Measurements from ENCODE around the gene INS. TPM values are rescaled to one million over a fixed set of nuclear protein-coding genes. Genes with fewer than 3 reads are reported as not detected.
"Not testable (repeated sequence)": the region's sequence is repeated elsewhere in the genome, so short reads cannot be mapped to it uniquely, and the experiment has no call there.

The INS gene
- polyA plus RNA-seq, 4 donors = not detected

DNA sequence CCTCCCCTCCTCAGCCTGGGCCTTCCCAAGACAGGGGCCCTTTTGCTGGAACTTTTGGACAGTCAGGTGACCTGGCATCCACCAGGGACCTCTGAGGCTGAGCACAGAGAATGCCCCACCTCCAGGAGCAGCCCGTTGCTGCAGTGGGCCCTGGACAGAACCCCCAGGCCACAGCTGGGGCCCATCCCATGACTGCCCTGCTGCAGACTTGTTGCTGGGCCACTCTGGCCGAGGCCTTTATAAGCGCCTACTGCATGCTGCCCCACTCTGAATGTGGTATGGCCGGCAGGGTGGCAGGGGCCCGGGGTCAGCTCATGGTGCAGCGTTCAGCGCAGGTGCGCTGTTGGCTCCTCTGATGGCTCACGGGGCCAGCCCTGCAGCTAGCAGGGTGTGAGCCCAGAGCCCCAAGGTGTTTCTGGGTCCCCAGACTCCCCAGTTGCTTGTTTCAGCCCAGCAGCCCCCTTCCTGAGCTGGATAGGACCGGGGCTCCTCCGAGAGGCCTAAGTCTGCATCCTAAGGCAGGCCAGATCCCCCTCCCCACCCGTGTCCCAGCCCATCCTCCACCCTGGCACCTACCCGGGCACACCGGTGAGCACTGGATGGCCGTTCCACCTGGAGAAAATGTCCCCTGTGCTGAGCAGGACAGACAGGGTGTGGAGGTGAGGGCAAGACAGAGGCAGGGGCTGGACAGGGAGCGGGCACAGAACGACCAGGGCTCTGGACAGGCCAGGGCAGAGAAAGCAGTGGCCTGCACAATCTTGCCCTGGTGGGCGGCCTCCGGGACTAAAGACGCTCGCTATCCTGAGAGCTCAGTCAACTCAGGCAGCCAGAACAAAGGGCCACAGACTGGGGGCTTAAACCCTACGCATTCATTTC is 38.7 kb upstream of the INS start:
- no peak for DNase-seq (ENCODE audit: low read depth in 4 of 4, low spot score in 3 of 4)

DNA sequence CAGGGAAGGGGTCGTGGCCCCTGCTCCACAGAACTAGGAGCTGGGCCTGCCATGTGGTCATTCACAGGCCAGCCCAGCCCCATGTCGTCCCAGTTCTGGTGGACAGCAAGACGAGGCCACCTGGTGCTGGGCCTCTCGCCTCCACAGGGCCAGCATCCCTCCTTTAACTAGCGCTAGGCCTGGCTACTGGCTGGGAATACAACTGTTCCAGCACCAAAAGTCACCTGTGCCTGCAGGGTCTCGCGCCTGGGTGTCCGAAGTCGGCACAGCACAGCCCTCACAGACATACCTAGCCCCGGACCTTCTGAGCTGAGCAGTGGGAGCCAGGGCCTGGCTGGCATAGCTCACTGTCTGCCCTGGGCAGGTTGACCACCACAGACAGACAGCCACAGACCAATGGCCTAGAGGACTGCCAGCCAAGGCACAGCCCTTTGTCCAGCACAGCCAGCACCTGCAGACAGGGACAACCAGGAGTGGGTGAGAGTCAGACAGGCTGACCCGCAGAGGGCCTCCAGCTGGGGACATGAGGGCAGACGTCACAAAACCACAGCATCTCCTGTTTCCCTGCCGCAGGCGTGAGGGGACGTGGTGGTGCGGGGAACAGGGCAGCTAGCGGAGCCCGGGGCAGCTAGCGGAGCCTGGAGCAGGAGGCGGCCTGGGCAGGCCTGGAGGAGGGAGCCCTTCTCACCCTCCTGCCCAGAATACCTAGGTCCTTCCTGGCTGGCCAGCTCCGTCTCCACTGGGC is 37.8 kb upstream of the INS start:
- no peak for DNase-seq (ENCODE audit: low read depth in 4 of 4, low spot score in 3 of 4)

DNA sequence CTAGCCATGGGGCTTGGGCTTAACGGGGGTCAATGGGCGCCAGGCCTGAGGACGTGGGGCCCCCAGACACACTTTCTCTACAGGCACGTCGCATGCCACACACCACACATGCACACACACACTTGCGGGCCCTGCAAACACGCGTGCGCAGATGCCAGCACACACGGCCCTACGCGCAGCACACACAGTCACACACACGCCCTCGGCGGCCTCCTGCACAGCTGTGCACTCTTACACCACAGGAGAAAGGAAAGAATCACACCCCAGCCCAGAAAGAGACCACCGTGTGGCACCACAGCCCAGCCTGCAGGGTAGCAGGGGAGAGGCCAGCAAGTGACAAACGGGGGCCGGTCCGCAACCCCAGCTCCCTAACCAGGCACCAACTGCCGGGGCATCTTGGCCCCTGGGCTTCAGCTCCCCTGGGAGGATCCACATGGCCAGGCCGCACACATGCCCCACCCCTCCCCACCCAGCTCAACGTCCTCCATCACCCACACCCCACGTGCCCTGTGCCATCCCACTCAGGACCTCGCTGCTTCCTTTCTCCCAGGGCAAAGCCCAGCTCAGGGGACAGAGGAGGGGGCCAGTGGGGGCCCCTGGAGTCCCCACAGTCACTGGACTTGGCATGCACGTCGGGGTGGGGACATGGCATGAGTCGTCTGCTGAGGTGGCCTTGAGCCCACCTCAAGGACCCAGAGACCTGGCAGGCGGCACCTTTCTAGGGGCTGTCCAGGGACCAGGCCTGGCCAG is 36.9 kb upstream of the INS start:
- no peak for DNase-seq (ENCODE audit: low read depth in 4 of 4, low spot score in 3 of 4)

DNA sequence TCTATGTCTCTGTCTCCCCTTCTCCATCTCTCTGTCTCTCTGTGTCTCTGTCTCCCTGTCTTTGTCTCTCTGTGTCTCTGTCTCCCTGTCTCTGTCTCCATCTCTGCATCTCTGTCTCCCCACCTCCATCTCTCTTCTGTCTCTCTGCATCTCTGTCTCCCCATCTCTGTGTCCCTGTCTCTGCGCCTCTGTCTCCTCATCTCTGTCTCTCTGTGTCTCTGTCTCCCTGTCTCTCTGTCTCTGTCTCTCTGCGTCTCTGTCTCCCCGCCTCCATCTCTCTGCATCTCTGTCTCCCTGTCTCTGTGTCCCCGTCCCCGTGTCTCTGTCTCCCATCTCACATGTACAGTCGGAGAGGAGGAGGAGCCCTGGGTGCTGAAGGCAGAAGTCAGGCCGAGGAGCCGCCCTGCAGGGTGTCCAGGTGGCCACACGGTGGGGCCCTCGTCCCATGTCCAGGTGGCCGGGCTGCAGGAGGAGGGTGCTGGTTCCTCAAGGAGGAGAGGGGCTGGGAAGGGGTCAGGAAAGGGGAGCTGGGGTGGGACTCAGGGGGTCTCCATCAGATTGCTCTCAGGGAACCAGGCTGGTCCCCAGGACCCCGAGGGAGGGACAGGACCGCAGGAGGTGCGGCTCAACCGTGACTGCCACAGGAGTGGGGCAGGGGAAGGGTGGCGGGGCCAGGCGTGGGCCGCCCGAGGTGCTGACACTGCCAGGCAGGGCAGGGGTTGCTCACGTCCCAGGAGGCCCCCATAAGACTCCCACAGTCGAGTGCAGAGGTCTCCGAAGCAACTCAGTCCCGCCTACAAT is 36.2 kb upstream of the INS start:
- DNase-seq (ENCODE audit: low read depth in 4 of 4, low spot score in 3 of 4) = no peak

DNA sequence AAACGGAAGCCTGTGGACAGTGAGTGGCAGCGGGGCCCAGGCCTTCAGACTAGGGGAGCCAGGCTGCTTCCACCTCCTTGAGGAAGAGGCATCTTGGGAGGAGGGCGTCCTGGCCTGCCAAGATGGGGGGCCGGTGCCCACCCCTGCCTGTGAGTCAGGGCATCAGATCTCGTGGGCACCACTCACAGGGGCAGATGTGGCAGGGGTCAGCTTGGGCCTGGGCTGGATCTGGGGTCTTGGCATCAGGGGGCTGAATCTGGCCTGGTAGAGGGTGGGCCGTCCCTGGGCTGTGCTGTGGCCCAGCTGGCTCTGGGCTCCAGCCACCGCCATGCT is 34.7 kb upstream of the INS start:
- no peak for DNase-seq (ENCODE audit: low read depth in 4 of 4, low spot score in 3 of 4)

DNA sequence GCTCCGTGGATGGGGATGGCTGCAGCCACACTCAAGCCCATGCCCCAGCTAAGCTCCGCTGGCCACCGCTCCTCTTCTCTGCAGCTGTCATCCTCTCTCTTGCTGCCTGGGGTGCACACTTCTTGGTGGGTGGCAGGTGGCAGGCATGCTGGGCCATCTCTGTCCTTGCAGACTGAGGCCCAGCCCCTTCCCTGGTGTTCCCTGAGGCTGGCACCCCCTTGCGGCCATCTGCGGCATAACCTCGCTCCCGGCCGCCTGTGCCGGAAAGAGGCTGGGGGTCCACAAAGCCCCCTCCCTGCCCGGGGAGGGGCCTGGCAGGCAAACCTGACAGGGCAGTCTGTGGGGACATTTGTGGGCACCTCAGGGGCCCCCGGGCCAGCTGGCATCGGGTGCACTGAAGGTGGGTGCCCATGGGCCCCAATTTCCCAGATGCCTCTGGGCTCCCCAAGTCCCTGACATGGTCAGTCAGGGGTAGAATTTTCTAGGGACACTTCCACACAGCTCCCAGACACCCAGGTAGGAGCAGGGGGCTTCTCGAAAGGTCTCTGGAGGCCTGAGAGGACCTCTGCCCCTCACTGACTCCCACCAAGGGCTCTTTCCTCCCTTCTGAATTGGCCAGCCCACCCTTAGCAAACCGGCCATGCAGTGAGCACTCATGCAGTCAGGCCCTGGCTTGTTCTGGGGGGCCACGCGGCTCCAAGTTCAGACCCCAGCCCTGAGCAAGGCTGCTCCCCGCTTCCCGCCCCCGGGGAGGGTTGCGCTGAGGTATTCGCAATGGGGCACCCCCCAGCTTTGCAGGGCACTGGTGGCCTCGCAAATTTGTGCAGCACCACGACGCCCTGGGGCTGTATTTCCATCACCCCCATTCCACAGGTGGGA is 34.1 kb upstream of the INS start:
- no peak for DNase-seq (ENCODE audit: low read depth in 4 of 4, low spot score in 3 of 4)

DNA sequence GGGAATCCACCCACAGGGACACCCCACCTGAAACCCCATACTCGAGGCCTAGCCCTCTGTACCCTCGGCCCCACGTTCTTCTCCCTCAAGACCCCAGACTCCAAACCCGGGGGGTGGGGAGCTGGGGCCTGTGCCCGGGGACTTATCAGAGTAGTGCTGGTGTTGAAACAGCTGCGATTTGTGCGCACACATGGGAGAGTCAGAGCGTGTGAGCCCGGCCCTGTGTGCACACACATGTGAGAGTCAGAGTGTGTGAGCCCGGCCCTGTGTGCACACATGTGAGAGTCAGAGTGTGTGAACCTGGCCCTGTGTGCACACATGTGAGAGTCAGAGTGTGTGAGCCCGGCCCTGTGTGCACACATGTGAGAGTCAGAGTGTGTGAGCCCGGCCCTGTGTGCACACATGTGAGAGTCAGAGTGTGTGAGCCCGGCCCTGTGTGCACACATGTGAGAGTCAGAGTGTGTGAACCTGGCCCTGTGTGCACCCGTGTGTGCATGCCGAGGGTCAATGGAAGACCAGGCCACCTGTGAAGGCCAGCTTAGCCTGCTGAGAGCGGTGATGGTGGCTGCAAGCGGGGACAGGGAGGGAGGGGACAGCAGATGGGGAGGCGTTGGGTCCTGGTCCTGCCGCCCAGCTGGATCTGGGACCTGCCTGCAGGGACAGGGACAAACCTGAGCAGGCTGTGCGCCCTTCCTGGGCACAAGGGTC is 33.0 kb upstream of the INS start:
- not testable (repeated sequence) for DNase-seq (ENCODE audit: low read depth in 4 of 4, low spot score in 3 of 4)

DNA sequence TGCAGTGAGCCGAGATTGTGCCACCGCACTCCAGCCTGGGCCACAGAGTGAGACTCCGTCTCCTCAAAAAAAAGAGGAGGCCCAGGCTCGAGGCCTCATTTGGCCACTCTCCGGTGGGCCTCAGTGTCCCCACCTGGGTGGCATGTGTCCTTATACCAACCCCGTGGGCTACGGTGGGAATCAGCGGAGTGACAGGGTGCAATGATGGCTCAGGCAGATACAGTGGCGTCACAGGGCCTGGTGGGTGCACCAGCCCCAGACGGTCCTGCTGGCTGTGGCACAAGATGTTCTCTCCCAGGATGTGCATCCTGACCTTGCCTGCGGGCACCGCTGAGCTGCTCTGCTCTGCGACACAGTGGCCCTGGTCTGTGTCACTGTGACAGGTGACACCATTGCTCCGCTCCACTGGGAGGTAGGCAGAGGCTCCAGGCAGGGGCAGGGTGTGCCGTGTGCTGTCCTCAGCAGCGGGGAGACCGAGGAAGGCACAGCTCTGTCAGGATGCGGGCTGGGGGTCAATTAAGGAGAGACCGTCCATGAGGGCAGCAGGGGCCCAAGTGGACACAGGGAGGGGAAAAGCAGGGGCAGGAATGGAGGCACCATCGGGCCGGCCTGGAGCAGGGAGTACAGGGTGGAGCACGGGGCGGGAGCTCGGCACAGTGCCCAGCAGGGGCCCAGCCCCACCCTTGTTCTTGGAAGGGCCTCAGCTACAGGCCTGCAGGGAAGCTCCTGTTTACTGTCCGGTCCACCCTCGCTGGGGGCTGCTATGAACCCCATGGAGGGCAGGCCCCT is 32.3 kb upstream of the INS start:
- DNase-seq (ENCODE audit: low read depth in 4 of 4, low spot score in 3 of 4) = no peak

DNA sequence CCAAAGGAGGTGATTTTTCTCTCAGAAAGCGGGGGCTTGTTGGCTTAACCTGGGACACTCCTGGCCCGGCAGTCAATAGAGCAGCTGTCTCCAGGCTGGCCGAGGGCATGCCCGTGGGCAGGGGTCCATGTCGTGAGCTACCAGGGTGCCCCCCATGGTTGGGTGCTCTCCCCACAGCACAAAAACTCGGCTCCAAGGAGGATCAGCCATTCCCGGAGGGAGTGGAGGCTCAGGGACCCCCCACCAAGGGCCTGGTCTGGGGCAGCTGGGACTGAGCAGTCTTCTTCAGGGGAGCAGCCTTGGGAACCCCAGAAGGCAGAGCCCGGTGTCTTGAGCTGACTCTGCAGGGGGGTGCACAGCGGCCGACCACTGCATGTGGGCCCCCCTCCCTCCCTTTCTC is 31.4 kb upstream of the INS start:
- DNase-seq (ENCODE audit: low read depth in 4 of 4, low spot score in 3 of 4) = no peak

DNA sequence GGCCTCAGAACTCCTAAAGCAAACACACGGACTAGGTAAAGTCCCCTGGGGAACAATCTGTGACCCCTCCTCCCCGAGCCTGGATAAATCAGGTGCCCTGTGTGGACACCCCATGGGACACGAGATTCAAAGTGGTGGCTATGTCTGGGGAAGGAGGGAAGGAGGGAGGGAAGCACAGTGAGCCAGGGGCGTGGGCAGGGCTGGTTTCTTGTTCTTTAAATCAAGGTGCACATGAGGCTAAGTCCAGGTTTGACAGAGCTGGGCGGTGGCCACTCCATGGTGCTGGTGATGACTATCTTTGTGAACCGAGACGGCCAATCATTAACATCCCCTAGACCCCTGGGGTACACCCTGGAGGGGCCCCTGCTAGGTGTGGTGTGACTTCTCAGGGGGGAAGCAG is 30.9 kb upstream of the INS start:
- no peak for DNase-seq (ENCODE audit: low read depth in 4 of 4, low spot score in 3 of 4)

DNA sequence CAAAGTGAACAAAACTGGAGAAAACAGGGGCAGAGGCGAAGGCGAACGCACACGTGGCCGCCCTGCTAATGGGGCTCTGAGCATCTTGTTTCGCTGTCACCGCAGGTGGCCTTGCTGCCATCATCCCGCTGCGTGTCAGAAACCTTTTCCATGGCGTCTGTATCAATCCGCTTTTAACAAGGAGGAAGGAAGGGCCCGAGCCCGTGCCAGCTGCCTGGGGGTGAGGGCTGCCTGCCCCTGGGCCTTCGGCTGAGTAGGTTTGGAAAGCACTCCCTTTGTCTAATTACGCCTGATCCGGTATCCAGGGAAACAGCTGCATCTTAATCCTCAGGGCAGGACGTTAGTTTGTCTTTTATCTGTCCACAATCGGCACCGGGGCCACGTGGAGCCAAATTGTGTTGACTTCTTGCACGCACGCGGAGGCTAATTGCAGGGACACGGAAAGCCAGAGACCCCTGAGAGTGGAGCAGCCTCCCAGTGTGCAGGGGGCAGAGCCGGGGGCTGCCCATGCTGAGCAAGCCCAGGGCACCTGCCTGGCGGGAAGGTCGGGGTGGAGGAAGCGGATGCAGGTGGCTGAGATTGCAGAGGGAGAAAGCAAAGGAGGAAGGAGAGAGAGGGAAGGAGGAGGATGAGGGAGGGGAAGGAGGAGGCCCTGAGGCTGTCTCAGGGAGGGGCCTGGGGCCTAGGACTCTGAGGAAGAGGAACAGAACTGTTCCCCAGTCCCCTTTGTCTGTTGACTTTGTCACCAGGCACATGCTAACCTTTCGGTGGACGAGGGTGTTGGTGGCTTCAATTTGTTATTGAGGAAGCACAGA is 29.9 kb upstream of the INS start:
- DNase-seq (ENCODE audit: low read depth in 4 of 4, low spot score in 3 of 4) = no peak

DNA sequence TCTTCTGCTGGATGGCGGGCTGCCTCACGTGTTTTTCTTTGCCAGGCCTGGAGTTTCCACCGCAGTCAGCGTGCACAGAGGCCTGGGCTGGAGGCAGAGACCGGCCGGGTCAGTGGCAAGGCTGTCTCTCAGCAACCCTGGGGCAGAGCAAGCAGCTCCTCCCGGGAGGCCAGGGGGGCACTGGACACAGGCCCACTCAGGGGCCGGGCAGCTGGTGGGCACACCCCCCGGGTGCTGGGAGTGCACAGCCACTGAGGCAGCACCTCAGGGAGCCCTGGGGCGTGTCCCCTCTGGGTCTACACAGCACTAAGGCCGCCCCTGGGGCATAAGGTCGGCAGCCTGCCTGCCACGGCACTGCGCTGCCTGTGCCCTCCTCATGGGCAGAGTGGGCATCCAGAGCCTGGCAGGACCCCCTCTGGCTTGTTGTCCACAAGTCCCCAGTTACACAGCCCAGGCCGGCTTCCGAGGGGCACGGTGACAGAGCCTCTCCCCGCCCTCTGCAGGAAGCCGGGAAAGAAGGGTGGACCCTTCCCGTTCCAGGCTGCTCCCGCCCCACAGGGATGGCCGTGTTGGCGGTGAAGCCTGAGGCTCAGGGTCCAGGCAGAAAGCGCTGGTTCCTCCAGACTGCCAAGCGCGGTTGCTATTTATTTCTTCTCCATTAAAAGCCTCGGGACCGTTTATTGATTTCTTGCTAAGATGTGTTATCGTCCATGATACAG is 29.1 kb upstream of the INS start:
- no peak for DNase-seq (ENCODE audit: low read depth in 4 of 4, low spot score in 3 of 4)

DNA sequence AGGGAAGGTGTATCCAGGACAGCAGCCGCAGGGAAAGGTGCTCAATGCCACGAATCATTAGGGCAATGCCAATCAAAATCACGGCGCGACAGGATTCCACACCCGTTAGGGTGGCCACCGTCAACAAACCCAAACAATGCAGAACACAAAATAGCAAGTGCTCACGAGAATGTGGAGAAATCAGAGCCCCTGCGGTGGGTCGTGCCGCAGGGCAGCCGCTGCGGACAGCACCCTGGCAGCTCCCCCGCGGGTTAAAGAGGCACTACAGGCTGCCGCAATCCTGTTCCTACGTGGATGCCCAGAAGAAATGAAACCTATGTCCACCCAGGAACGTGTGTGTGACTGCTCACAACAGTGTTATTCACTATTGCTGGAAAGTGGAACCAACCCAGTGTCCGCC is 27.7 kb upstream of the INS start:
- DNase-seq (ENCODE audit: low read depth in 4 of 4, low spot score in 3 of 4) = no peak

DNA sequence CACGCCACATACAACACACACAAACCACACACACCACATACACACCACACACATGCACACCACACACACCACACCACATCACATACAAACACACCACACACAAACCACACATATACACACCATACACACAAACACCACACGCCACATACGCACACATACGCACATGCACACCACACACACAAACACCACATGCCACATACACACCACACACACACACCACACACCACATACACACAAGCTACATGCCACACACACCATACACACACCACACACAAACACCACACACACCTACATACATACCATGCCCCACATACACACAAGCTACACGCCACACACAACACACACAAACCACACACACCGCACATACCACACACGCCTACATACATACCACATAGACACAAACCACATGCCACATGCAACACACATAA is 26.3 kb upstream of the INS start:
- no peak for DNase-seq (ENCODE audit: low read depth in 4 of 4, low spot score in 3 of 4)

DNA sequence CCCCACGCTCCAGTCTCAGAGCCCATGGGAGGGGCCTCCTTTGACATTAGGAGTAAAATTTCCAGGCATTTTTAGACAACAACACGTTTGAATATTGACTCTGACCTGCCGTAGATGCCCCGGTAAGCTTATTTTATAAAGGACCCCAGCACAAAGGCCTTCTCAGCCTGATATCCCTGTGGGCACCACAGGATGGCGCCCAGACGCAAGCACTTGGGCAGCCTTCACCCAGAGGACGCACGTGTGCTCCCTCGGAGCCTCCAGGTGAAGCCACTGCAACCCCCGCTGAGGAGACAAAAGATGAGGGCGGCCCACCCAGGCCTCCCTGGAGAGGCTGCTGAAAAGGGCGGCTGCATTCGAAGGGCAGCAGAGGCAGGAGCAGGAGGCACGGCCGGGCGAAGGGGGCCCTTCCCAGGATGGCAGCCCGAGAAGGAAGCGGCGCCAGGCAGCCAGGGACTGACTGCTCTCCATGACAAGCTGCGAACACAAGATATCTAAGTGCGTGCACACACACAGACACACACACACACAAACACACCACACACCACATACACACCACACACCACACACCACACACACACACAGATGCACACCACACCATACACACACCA is 25.8 kb upstream of the INS start:
- no peak for DNase-seq (ENCODE audit: low read depth in 4 of 4, low spot score in 3 of 4)

DNA sequence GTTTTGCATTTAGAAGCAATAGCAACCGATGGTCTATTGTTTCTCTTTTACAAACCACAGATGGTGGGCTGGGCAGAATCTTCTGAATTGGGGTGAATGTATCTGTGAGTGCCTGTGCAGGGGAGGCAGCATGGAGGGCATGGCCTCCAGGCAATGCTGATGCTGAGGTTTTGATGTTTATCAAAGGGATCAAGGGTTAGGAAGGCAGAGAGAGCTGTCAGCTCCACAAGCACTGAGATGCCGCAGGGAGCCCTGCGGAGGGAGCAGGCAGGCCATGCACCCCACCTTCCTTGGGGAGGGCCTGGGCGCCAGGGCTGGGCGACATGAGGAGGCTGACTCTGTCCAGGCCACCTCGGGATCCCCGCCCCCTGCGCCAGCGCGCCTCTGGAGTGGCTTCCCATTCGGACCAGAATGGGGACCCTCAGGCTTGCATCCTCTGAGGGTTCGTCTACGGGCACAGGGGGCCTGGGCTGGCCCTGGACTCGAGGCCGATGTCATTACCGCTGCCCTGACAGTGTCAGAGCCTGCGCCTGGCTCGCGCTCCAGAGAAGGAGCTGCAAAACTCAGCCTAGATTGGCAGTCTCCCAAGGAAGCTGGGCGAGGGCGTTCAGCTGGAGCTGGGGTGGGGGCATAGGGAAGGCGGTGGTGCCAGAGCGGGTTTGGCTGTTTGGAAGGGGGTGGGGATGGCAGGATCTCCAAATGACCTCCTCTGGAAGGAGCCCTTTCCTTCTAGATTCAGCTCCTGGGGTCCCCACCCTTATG is 24.5 kb upstream of the INS start:
- no peak for DNase-seq (ENCODE audit: low read depth in 4 of 4, low spot score in 3 of 4)

Measured in right renal pelvis (tissue), 4 donors.